Nephron (organoid): ENCODE measurements around the gene RAB14.
"Not testable (repeated sequence)": the region's sequence is repeated elsewhere in the genome, so short reads cannot be mapped to it uniquely, and the experiment has no call there.

ENCODE experiments used
- H3K27ac Mint-ChIP-seq, 3 experiments: 2 replicates each; pipeline ENCODE4 v1.8.0; 2020; ENCODE audit warnings: mixed read lengths in 3 of 3, mild to moderate bottlenecking in 2 of 3, moderate library complexity in 1 of 3
- H3K27me3 Mint-ChIP-seq: 2 replicates; pipeline ENCODE4 v1.8.0; 2021; ENCODE audit warnings: low read depth, mild to moderate bottlenecking, moderate library complexity, mixed read lengths
- H3K36me3 Mint-ChIP-seq: 2 replicates; pipeline ENCODE4 v1.8.0; 2020; ENCODE audit warnings: low read depth, mixed read lengths
- H3K4me1 Mint-ChIP-seq: 2 replicates; pipeline ENCODE4 v1.8.0; 2020; ENCODE audit warnings: mixed read lengths
- H3K4me3 Mint-ChIP-seq, 3 experiments: 2 replicates each; pipeline ENCODE4 v1.8.0; 2020; ENCODE audit warnings: mild to moderate bottlenecking in 3 of 3, mixed read lengths in 3 of 3, moderate library complexity in 2 of 3
- H3K9me3 Mint-ChIP-seq: 2 replicates; pipeline ENCODE4 v1.8.0; 2020; ENCODE audit warnings: mixed read lengths
- TF ChIP-seq, protein P1 (sequence below), 3 experiments: fragments of 200-600 bp; sonication (generic); IDR thresholded peaks; one replicate each; pipeline ENCODE4 v1.5.0; 2021; ENCODE audit warnings: antibody characterized with exemption in 3 of 3; ENCODE audit not compliant: unreplicated experiment in 3 of 3

RAB14 gene

DNA sequence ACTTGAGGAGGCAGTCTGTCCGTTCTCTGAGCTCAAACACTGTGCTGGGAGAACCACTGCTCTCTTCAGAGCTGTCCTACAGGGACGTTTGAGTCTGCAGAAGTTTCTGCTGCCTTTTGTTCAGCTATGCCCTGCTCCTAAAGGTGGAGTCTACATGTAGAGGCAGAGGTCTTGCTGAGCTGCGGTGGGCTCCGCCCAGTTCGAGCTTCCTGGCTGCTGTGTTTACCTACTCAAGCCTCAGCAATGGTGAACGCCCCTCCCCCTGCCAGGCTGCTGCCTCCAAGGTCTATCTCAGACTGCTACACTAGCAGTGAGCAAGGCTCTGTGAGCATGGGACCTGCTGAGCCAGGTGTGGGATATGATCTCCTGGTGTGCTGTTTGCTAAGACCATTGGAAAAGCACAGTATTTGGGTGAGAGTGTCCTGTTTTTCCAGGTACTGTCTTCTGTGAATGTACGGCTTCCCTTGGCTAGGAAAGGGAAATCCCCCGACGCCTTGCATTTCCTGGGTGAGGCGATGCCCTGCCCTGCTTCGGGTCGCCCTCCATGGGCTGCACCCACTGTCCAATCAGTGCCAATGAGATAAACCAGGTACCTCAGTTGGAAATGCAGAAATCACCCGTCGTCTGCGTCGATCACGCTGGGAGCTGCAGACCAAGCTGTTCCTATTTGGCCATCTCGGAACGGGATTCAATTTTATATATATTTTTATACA lies 68.4 kb downstream of the RAB14 start:
- Mint-ChIP-seq H3K9me3 (peaks cover 14% of the 10 kb centered on the region), H3K27ac (no peak overlapping the region), H3K36me3 (peaks cover 55% of the 10 kb centered on the region), H3K4me1 (no peaks in the 10 kb centered on the region), H3K27me3 (no peaks in the 10 kb centered on the region), H3K4me3 (no peak overlapping the region)
- TF ChIP-seq, protein P1, sequence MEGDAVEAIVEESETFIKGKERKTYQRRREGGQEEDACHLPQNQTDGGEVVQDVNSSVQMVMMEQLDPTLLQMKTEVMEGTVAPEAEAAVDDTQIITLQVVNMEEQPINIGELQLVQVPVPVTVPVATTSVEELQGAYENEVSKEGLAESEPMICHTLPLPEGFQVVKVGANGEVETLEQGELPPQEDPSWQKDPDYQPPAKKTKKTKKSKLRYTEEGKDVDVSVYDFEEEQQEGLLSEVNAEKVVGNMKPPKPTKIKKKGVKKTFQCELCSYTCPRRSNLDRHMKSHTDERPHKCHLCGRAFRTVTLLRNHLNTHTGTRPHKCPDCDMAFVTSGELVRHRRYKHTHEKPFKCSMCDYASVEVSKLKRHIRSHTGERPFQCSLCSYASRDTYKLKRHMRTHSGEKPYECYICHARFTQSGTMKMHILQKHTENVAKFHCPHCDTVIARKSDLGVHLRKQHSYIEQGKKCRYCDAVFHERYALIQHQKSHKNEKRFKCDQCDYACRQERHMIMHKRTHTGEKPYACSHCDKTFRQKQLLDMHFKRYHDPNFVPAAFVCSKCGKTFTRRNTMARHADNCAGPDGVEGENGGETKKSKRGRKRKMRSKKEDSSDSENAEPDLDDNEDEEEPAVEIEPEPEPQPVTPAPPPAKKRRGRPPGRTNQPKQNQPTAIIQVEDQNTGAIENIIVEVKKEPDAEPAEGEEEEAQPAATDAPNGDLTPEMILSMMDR (IDR thresholded peaks at IDR 0.05; ENCODE audit: unreplicated experiment in 3 of 3), result no peak

DNA sequence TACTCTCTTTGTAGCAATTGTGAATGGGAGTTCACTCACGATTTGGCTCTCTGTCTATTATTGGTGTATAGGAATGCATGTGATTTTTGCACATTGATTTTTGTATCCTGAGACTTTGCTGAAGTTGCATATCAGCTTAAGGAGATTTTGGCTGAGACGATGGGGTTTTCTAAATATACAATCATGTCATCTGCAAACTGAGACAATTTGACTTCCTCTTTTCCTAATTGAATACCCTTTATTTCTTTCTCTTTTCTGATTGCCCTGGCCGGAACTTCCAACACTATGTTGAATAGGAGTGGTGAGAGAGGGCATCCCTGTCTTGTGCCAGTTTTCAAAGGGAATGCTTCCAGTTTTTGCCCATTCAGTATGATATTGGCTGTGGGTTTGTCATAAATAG lies 72.3 kb downstream of the RAB14 start:
- peaks cover 14% of the 10 kb centered on the region for H3K9me3 Mint-ChIP-seq
- peaks cover 65% of the 10 kb centered on the region for H3K36me3 Mint-ChIP-seq
- H3K27ac Mint-ChIP-seq, H3K27me3 Mint-ChIP-seq, H3K4me3 Mint-ChIP-seq, H3K4me1 Mint-ChIP-seq: not testable (repeated sequence)
